Stimulated activated naive CD8-positive, alpha-beta T cell treated with anti-CD3 and anti-CD28 coated beads, Interleukin-15, amount 100 ng/mL, for 72 hours (primary cell): ENCODE data around the gene ASAH2B.
"Not testable (repeated sequence)": the region's sequence is repeated elsewhere in the genome, so short reads cannot be mapped to it uniquely, and the experiment has no call there.

Experiments
- ATAC-seq: fragments of 150-1000 bp; cut with Tn5 transposase; 2 replicates; pipeline ENCODE4 v1.10.0; 2021; ENCODE audit warnings: mild to moderate bottlenecking, moderate library complexity
- DNase-seq, 2 donors: peaks; one replicate each; pipeline ENCODE4 v3.0.0; 2021 to 2022
- H3K27ac Mint-ChIP-seq, 2 donors: one replicate each; pipeline ENCODE4 v1.8.0; 2022; ENCODE audit warnings: mild to moderate bottlenecking in 2 of 2, mixed read lengths in 2 of 2, moderate library complexity in 2 of 2
- H3K27me3 Mint-ChIP-seq: one replicate; pipeline ENCODE4 v1.8.0; 2022; ENCODE audit warnings: mixed read lengths
- H3K4me1 Mint-ChIP-seq: one replicate; pipeline ENCODE4 v1.8.0; 2022; ENCODE audit warnings: mild to moderate bottlenecking, mixed read lengths
- H3K4me3 Mint-ChIP-seq, 2 donors: one replicate each; pipeline ENCODE4 v1.8.0; 2022; ENCODE audit warnings: mild to moderate bottlenecking in 2 of 2, mixed read lengths in 2 of 2, moderate library complexity in 1 of 2
- H3K9me3 Mint-ChIP-seq, 2 donors: one replicate each; pipeline ENCODE4 v1.8.0; 2022; ENCODE audit warnings: mixed read lengths in 2 of 2

Gene ASAH2B

DNA sequence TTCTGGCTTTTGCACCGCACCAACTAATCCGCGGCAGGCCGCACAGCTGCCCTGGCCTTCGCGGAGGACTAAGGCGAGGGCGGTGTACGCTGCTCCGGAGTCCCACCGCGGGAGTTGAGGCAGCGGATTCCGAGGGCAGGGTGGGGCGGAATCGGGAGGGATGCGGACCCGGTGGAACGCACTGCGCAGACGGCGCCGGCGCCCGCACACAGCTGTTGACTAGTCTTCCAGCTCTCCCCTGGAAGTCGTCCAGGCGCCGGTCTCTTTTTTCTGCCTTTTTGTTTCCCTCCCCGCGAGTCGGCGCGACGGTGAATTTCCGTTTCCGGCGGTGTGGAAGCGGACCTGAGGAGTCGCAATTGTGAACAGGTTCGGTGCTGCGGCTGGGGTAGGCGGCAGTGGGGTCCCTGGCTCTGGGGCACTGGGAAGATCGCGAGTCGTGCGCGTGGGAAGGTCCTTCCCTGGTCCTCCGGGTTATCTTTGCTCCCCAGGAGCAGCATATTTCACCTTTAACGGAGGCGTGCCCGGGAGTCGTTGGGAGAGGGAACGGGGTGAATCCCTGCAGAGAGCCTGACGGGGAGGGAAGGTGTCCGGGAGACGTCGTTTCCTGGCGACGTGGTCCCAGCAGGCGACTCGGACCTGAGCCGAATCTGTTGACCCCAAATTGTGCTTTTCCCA lies at the start of gene ASAH2B:
Gene ASAH2B (plus strand): TSS at position 319 of the 675 bp plus-strand sequence. CDS start 5,195 bp downstream, outside the sequence.
- peak; percentile 76 to 83 for DNase-seq
- Mint-ChIP-seq H3K4me1 (peaks cover 26% of the 10 kb centered on the region), H3K27ac (peak within 1 kb of the TSS; percentile 98 to 99), H3K27me3 (no peaks in the 10 kb centered on the region), H3K4me3 (peak within 1 kb of the TSS; percentile 98 to 99), H3K9me3 (no peaks in the 10 kb centered on the region)
- peak; percentile 86 for ATAC-seq

DNA sequence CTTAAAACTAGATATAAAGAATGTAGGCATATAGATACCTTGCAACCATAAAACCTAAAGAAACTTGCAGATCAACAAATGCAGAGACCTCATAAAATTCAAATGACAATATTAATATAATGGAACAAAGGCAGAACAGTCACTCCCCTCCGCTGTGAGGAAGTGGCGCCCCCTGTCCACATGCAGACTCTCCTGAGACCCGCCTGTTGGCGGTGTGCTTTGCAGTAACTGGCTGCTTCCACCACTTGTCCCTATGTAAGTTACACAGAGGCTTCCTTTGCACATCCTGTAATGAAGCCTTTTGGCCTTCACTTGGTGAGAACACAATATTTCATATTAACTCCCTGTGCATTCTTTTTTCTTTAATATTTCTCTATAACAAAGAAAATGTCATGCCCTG lies 41.9 kb upstream of the ASAH2B start:
- not testable (repeated sequence) for H3K4me3 Mint-ChIP-seq, ATAC-seq, DNase-seq, H3K4me1 Mint-ChIP-seq, H3K27ac Mint-ChIP-seq, H3K9me3 Mint-ChIP-seq
- H3K27me3 Mint-ChIP-seq = peaks cover 10% of the 10 kb centered on the region

DNA sequence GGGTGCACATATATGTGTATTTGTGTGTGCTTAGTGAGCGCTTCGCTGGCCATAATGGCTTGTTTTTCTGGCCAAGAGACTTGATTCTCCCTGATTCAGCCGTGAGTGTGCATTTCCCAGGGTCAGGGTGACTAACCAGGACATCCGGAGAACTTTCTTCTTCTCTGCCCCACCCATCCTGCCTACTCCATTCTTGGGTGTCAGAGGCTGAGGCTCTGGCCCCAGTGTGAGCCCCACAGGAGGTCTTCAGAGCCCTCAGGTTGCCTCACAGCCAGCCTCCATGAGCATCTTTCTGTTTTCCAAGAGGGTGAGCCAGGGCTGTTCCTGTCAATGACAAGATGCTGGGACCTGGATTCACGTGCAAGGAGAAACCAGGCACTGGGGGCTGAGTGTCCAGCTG lies 37.8 kb upstream of the ASAH2B start:
- not testable (repeated sequence) for H3K4me1 Mint-ChIP-seq, H3K27ac Mint-ChIP-seq, H3K9me3 Mint-ChIP-seq, DNase-seq, H3K4me3 Mint-ChIP-seq, H3K27me3 Mint-ChIP-seq, ATAC-seq

DNA sequence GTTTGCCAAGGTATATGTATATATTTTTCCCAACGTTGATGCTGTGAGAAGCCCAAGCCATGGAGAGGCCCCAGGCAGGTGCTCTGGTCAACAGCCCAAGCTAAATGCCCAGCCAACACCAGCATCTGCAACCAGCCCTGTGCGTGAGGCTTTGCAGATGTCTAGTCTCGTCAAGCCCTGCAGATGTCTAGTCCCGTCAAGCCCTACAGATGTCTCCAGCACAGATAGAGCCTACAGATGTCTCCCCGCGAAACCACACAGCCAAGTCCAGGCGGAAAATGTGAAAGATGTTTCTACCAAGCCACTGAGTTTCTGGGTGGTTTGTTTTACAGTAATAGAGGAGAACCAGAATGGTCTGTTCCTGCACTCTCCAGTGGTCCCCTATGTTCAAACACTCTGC lies 36.7 kb upstream of the ASAH2B start:
- not testable (repeated sequence) for DNase-seq, H3K4me3 Mint-ChIP-seq, H3K27ac Mint-ChIP-seq, H3K27me3 Mint-ChIP-seq, H3K4me1 Mint-ChIP-seq, ATAC-seq, H3K9me3 Mint-ChIP-seq

DNA sequence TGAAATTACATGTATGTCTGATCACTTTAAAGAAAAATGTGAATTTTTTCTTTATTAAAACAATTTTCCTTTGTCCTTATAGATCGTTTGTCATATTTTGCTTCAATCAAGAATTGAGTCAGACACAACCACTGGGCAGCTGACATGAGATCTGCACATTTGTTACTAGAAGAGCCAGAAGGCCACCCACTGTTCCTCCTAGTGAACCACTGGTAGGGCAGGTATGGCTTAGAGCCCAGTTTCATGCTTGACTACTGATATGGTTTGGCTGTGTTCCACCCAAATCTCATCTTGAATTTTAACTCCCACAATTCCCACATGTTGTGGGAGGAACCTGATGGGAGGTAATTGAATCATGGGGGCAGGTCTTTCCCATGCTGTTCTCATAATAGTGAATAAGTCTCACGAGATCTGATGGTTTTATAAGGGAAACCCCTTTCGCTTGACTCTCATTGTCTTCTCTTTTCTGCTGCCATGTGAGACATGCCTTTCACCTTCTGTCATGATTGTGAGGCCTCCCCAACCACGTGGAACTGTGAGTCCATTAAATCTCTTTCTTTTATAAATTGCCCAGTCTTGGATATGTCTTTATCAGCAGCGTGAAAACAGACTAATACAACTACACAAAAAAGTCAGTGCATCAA lies 35.2 kb upstream of the ASAH2B start:
- H3K4me1 Mint-ChIP-seq, DNase-seq, H3K9me3 Mint-ChIP-seq, ATAC-seq, H3K27me3 Mint-ChIP-seq, H3K4me3 Mint-ChIP-seq, H3K27ac Mint-ChIP-seq: not testable (repeated sequence)

DNA sequence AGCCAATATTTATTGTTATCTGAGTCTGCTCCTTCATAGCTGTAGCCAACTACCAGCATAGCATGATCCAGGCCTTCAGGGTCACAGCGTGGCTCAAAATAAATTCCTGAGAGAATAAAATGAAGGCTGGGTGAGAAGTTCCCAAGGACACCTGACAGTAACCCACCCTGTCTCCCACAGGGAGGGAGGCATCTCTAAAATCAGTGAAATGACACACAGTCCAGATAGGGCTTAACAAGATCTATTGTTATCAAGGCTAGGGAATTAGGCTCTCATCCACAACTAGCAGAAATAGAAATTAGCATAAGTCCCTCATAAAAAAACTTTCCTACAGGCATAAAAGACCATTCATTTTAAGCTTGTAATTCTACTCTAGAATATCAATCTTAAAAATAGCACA lies 33.7 kb upstream of the ASAH2B start:
- DNase-seq, H3K4me3 Mint-ChIP-seq, H3K4me1 Mint-ChIP-seq, H3K9me3 Mint-ChIP-seq, ATAC-seq, H3K27me3 Mint-ChIP-seq, H3K27ac Mint-ChIP-seq: not testable (repeated sequence)

DNA sequence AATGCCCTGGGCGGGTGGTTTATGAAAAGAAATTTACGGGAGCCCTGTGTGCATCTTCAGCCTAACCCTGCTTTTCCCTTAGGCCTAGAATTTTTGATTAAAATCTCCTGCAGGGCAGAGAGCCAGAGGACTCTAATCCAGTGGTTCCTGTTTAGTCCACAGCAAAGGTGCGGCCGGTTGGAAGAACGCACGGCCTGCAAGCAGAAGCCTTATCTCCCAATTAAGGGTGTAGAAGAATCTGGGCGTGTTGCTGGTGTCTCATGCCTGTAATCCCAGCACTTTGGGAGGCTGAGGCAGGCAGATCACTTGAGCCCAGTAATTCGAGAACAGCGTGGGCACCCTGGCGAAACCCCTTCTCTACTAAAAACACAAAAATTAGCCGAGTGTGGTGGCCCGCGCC lies 29.5 kb upstream of the ASAH2B start:
- not testable (repeated sequence) for H3K4me1 Mint-ChIP-seq, H3K27ac Mint-ChIP-seq, H3K9me3 Mint-ChIP-seq, DNase-seq, ATAC-seq, H3K27me3 Mint-ChIP-seq, H3K4me3 Mint-ChIP-seq

DNA sequence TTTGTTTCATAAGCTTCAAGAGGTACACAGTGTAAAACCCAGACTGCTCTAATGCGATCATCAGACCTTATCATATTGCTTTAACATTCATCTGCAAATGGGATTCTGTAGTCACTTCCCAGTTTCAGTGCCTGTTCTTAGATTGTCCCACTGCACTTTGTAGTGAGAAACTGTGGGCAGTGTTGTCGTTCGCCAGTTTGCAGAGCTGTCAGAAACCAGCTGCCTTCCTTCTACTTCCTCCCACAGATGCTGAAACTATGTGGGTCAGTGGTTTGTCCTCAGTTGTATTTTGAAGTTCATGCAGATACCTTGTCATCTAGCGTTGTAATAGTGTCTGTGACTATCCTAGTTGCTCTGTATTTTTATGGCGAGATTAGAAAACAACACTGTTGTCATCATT lies 15.9 kb upstream of the ASAH2B start:
- not testable (repeated sequence) for H3K4me1 Mint-ChIP-seq, H3K4me3 Mint-ChIP-seq, H3K27ac Mint-ChIP-seq, H3K9me3 Mint-ChIP-seq, ATAC-seq, DNase-seq
- peaks cover 37% of the 10 kb centered on the region for H3K27me3 Mint-ChIP-seq

DNA sequence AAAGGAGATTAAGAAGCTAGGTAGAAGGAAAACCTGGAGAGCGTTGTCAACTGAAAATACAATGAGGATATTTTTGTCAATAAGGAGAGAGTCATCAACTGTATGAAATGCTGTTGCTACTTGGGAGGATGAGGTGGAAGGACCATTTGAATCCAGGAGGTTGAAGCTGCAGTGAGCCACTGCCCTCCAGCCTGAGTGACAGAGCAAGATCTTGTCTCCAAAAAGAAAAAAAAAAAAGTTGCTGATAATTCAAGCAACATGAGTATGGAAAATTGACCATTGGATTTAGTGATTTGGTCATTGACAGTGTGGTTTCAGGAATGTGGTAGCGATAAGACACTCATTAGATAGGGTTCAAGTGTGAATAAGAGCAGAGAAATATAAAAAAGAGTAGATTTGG lies 11.6 kb upstream of the ASAH2B start:
- not testable (repeated sequence) for H3K9me3 Mint-ChIP-seq, DNase-seq, ATAC-seq, H3K27ac Mint-ChIP-seq, H3K4me3 Mint-ChIP-seq, H3K4me1 Mint-ChIP-seq
- peaks cover 33% of the 10 kb centered on the region for H3K27me3 Mint-ChIP-seq

DNA sequence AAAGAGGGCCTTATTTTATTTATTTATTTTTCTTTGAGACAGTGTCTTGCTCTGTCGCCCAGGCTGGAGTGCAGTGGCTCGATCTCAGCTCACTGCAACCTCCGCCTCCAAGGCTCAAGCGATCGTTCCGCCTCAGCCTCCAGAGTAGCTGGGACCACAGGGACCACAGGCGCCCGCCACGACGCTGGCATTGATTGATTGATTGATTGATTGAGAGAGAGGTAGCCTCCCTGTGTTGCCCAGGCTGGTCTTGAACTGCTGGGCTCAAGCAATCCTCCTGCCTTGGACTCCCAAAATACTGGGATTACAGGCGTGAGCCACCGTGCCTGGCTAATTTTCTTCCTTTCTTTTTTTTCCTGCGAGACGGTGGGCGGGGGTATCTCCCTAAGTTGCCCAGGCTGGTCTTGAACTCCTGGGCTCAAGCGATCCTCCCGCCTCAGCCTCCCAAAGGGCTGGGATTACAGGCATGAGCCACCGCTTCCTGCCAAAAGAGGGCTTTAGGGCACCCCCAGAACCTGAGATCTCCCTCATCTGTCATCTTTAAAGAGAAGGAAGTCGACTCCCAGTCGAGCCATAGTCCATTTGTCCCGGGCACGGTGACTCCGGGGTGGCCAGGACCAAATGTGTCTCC lies 634 bp upstream of the ASAH2B start:
- Mint-ChIP-seq H3K4me3 (peak overlapping the region; percentile 98 to 99), H3K27ac (peak overlapping the region; percentile 98 to 99), H3K4me1 (peaks cover 26% of the 10 kb centered on the region)
- H3K27me3 Mint-ChIP-seq, DNase-seq, H3K9me3 Mint-ChIP-seq, ATAC-seq: not testable (repeated sequence)

DNA sequence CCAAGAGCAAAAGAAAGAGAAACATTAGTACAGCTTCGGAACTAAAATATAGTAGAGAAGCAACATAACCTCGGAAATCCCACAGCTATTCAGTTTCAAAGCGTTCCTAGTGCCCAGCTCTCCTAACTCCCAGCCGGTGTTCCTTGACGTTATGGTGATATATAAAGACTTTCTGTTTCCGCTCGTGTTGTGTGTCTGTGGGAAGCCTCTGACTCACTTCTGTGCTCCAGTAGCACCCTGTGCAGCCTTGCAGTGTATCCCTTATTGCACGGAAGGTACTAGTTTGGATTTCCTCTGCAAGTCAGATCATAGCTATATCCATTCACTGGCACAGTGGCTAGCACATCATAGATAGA lies 535 bp downstream of the ASAH2B start:
- no peaks in the 10 kb centered on the region for H3K27me3 Mint-ChIP-seq
- peak overlapping the region; percentile 98 to 99 for H3K4me3 Mint-ChIP-seq
- H3K27ac Mint-ChIP-seq = peak overlapping the region; percentile 98 to 99
- ATAC-seq = peak; percentile 66
- peaks cover 26% of the 10 kb centered on the region for H3K4me1 Mint-ChIP-seq
- DNase-seq = peak; percentile 9 to 34
- H3K9me3 Mint-ChIP-seq = no peaks in the 10 kb centered on the region

DNA sequence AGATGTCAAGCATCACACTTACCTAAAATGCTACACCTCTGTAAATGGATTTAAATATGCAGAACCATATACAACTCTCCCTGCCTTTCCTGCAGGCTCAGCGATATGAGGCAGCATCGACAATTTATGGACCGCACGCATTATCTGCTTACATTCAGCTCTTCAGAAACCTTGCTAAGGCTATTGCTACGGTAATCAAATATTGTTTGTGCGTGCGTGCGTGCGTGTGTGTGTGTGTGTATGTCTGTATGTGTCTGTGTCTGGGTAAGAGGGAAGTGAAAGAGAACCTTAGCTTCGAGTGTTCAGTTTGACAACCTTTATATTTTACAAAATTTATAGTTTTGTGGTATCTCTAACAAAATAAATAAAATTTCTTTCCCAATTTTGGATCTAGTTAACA lies 3.1 kb downstream of the ASAH2B start:
- DNase-seq, H3K9me3 Mint-ChIP-seq, H3K27me3 Mint-ChIP-seq, H3K4me3 Mint-ChIP-seq, H3K27ac Mint-ChIP-seq, ATAC-seq: not testable (repeated sequence)
- H3K4me1 Mint-ChIP-seq = peaks cover 26% of the 10 kb centered on the region

DNA sequence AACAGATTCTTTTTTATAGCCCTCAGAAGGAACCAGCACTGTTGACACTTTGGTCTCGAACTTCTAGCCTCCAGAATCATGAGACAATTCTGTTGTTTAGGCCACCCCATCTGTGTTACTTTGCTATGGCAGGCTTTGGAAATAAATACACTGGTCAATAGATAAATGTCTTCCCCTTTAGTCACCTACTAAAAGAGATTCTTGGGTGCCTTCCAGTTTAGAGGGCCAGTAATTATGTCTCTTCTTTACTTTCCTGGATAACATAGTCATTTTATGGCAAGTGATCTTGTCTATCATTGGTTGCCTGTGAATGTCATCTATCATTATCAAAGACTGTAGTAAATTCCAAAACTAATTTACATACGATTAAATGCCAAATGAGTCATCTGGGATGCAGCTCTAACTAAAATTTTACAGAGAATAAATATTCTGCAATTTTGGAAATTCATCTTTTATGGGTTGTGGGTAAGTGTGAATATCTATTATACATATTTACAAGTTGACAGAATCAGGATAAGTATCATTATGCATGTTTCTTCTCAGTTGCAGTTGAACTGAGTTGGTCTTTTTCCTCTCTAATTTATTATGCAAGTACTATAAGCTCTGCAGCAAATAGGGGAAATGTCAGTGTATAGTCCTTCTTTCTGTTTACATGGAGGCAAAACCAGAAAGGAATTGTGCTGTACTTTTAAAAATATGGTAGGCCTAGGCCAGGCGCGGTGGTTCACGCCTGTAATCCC lies 27.2 kb downstream of the ASAH2B start:
- ATAC-seq, H3K4me1 Mint-ChIP-seq, DNase-seq, H3K27ac Mint-ChIP-seq, H3K4me3 Mint-ChIP-seq, H3K27me3 Mint-ChIP-seq: not testable (repeated sequence)
- peaks cover 8 to 11% of the 10 kb centered on the region in 2 donors for H3K9me3 Mint-ChIP-seq

DNA sequence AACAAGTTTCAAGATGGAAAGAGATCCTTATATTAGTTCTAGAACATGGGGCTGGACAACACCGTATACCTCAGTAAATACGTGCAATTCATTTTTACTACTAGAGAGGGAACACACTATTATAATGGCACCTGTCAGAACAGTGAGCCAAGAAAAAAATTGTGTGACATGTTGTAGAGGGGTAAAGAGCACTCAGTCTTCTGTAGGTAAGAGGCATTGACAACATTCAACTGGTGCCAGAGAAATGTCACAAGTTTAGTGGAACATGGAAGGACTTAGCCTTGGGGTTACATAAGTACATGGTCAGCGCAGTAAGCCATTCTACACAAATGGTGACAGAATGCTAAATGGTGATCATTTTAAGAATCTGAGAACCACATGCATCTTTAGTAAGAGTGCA lies 32.3 kb downstream of the ASAH2B start:
- DNase-seq, ATAC-seq, H3K4me3 Mint-ChIP-seq, H3K27ac Mint-ChIP-seq, H3K4me1 Mint-ChIP-seq, H3K27me3 Mint-ChIP-seq, H3K9me3 Mint-ChIP-seq: not testable (repeated sequence)

DNA sequence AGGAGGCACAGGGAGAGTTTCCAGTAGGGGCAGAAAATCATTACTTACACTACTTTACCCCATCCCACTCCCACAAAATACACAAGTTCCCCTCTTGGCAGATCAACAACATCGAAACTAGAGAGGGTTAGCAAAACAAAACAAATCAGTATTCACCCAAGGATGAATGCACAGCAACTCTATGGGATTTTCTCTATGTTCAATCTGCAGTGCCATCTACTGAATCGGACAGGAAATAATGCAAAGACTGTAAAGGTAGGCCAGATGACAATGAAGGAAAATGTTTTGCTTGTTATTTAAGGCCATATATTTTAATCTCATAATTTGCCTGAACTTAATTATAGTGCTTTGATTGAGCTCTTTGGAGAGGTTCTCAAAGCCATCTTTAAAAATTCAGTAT lies 35.1 kb downstream of the ASAH2B start:
- H3K4me1 Mint-ChIP-seq, H3K4me3 Mint-ChIP-seq, H3K27ac Mint-ChIP-seq, H3K9me3 Mint-ChIP-seq, DNase-seq, H3K27me3 Mint-ChIP-seq, ATAC-seq: not testable (repeated sequence)

DNA sequence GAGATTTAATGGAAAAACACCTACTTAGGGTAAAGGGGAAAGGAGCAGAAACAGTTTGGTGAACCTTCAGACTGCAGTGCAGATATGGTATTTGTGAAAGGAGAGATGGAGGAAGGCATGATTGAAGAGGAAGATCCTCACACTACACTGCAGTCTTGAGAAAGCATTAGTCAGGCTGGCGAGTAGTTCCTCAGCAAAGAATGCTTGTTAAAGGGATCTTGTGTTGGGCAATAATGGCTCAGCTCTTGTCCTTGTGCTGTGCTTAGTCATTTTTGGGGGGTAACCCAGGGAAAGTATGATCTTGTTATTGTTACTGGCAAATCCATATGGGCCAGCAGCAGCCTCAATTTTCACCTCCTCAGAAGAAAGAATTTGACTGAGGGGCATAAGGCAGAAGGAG lies 40.3 kb downstream of the ASAH2B start:
- H3K9me3 Mint-ChIP-seq, H3K27ac Mint-ChIP-seq, H3K27me3 Mint-ChIP-seq, DNase-seq, ATAC-seq, H3K4me1 Mint-ChIP-seq, H3K4me3 Mint-ChIP-seq: not testable (repeated sequence)
